Measurements from ENCODE around the gene SARDH.

DNA sequence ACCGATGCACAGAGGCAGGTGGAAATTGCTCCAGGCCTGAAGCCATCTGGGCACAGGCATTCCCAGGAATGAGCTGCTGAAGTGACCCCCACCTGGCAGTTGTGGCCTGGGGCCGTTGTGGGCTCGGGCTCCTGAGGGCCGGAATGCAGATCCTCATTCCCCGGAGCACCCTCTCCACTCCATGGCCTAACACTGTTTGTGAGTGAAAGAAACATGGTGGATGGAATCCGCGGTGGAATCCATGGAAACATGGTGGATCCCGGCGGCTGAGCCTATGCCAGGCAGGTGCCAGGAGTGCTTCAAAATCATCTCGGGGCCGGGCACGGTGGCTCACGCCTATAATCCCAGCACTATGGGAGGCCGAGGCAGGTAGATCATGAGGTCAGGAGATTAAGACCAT is 3.6 kb upstream of the SARDH start:
- TF ChIP-seq, protein P1, sequence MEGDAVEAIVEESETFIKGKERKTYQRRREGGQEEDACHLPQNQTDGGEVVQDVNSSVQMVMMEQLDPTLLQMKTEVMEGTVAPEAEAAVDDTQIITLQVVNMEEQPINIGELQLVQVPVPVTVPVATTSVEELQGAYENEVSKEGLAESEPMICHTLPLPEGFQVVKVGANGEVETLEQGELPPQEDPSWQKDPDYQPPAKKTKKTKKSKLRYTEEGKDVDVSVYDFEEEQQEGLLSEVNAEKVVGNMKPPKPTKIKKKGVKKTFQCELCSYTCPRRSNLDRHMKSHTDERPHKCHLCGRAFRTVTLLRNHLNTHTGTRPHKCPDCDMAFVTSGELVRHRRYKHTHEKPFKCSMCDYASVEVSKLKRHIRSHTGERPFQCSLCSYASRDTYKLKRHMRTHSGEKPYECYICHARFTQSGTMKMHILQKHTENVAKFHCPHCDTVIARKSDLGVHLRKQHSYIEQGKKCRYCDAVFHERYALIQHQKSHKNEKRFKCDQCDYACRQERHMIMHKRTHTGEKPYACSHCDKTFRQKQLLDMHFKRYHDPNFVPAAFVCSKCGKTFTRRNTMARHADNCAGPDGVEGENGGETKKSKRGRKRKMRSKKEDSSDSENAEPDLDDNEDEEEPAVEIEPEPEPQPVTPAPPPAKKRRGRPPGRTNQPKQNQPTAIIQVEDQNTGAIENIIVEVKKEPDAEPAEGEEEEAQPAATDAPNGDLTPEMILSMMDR (conservative IDR thresholded peaks at IDR 0.05 in 1 of 2, IDR thresholded peaks at IDR 0.05 in 1 of 2; ENCODE audit: low read depth in 1 of 2, low read length in 2 of 2): no peak
- TF ChIP-seq EZH2 (IDR thresholded peaks at IDR 0.05; ENCODE audit: low read length, missing control alignments): no peak

Data from fibroblast of lung (primary cell).